Measurements from ENCODE around the gene ESR1.

- TF ChIP-seq CTCF (IDR thresholded peaks at IDR 0.05) (no peak), POLR2A (IDR thresholded peaks at IDR 0.05) (no peak)
These were observed 43.1 kb downstream of the ESR1 start for GRCh38 chr6:151850479-151851003.

All from tibial nerve (tissue), 3 donors.